MM.1S (cell line): ENCODE measurements around the gene ATXN8OS.

Experiments used
- DNase-seq: peaks from one replicate; pipeline ENCODE4 v3.0.0-alpha.2; 2015
- H2AFZ ChIP-seq: fragments of 300-600 bp; sonication (generic); 2 replicates; pipeline ENCODE4 v1.6.0; 2016; ENCODE audit warnings: antibody characterized with exemption, low read length
- H3F3A ChIP-seq: fragments of 300-600 bp; sonication (generic); 2 replicates; pipeline ENCODE4 v1.6.1; 2016; ENCODE audit warnings: mild to moderate bottlenecking, antibody characterized with exemption, low read length, moderate library complexity, mixed read lengths; ENCODE audit not compliant: insufficient read depth
- H3K27ac ChIP-seq: fragments of 300-600 bp; sonication (generic); 2 replicates; pipeline ENCODE4 v1.5.1; 2016; ENCODE audit warnings: mild to moderate bottlenecking, low read length
- H3K27me3 ChIP-seq: fragments of 300-600 bp; sonication (generic); replicated peaks from 2 replicates; pipeline ENCODE4 v1.6.0; 2016; ENCODE audit warnings: low read length; ENCODE audit not compliant: insufficient read depth
- H3K36me3 ChIP-seq: fragments of 300-600 bp; sonication (generic); replicated peaks from 2 replicates; pipeline ENCODE4 v1.6.1; 2016; ENCODE audit warnings: mild to moderate bottlenecking, low read length, mixed read lengths; ENCODE audit not compliant: insufficient read depth
- H3K4me1 ChIP-seq: fragments of 300-600 bp; sonication (generic); 2 replicates; pipeline ENCODE4 v1.6.1; 2016; ENCODE audit warnings: low read length, mixed read lengths
- H3K4me2 ChIP-seq: fragments of 300-600 bp; sonication (generic); 2 replicates; pipeline ENCODE4 v1.6.0; 2016; ENCODE audit warnings: low read depth, low read length
- H3K4me3 ChIP-seq: fragments of 300-600 bp; sonication (generic); 2 replicates; pipeline ENCODE4 v1.5.1; 2016; ENCODE audit warnings: low read length, mixed read lengths
- H3K79me2 ChIP-seq: fragments of 300-600 bp; sonication (generic); 2 replicates; pipeline ENCODE4 v1.6.1; 2016; ENCODE audit warnings: mixed run types, low read length, mixed read lengths
- H3K9ac ChIP-seq: fragments of 300-600 bp; sonication (generic); 2 replicates; pipeline ENCODE4 v1.6.1; 2016; ENCODE audit warnings: low read length, mixed read lengths
- H3K9me2 ChIP-seq: fragments of 300-600 bp; sonication (generic); replicated peaks from 2 replicates; pipeline ENCODE4 v1.6.1; 2016; ENCODE audit warnings: mild to moderate bottlenecking, low read length, mixed read lengths; ENCODE audit not compliant: insufficient read depth
- H3K9me3 ChIP-seq: fragments of 300-600 bp; sonication (generic); replicated peaks from 2 replicates; pipeline ENCODE4 v1.6.1; 2016; ENCODE audit warnings: mild to moderate bottlenecking, low read length, mixed read lengths; ENCODE audit not compliant: insufficient read depth
- H4K20me1 ChIP-seq: fragments of 300-600 bp; sonication (generic); 2 replicates; pipeline ENCODE4 v1.6.1; 2016; ENCODE audit warnings: mild to moderate bottlenecking, low read length, moderate library complexity, mixed read lengths; ENCODE audit not compliant: insufficient read depth
- EZH2 ChIP-seq: fragments of 300-600 bp; sonication (generic); optimal IDR thresholded peaks from 2 replicates; pipeline ENCODE3; 2017; ENCODE audit warnings: low read depth, mild to moderate bottlenecking, antibody characterized with exemption, low read length, mixed read lengths
- EZH2phosphoT487 ChIP-seq: fragments of 300-600 bp; sonication (generic); IDR thresholded peaks from 2 replicates; pipeline ENCODE4 v1.6.1; 2018; ENCODE audit warnings: antibody characterized with exemption, low read length
- TF ChIP-seq, protein P1 (sequence below): fragments of 300-600 bp; sonication (generic); IDR thresholded peaks from 2 replicates; pipeline ENCODE4 v1.5.1; 2016; ENCODE audit warnings: antibody characterized with exemption, low read length, mixed read lengths

The ATXN8OS gene

DNA sequence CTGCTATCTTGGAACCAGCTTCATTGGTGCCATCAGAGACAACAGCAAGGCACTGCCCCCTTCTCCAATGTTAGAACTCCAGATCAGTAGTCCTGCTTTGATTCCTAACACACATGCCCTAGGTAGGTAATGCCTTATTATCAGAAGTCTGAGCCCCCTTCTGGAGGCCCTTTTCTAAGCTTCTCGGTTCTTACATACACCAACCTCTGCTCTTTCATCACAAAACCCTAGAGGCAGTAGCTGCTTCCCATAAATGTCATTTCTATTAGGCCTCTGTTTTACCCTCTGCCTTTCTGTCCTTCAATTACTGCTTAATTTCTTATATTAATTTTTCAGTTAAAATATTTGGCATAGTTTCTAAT is 66.0 kb downstream of the ATXN8OS start:
- H2AFZ ChIP-seq = no peak overlapping the region
- no peaks in the 10 kb centered on the region for H3K9me3 ChIP-seq
- H4K20me1 ChIP-seq = no peaks in the 10 kb centered on the region
- H3F3A ChIP-seq = no peaks in the 10 kb centered on the region
- H3K4me2 ChIP-seq = no peak overlapping the region
- H3K27ac ChIP-seq = no peak overlapping the region
- no peak for TF ChIP-seq EZH2
- TF ChIP-seq, protein P1, sequence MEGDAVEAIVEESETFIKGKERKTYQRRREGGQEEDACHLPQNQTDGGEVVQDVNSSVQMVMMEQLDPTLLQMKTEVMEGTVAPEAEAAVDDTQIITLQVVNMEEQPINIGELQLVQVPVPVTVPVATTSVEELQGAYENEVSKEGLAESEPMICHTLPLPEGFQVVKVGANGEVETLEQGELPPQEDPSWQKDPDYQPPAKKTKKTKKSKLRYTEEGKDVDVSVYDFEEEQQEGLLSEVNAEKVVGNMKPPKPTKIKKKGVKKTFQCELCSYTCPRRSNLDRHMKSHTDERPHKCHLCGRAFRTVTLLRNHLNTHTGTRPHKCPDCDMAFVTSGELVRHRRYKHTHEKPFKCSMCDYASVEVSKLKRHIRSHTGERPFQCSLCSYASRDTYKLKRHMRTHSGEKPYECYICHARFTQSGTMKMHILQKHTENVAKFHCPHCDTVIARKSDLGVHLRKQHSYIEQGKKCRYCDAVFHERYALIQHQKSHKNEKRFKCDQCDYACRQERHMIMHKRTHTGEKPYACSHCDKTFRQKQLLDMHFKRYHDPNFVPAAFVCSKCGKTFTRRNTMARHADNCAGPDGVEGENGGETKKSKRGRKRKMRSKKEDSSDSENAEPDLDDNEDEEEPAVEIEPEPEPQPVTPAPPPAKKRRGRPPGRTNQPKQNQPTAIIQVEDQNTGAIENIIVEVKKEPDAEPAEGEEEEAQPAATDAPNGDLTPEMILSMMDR = no peak
- no peak for TF ChIP-seq EZH2phosphoT487
- H3K27me3 ChIP-seq = no peaks in the 10 kb centered on the region
- no peaks in the 10 kb centered on the region for H3K36me3 ChIP-seq
- no peak for DNase-seq
- H3K79me2 ChIP-seq = no peaks in the 10 kb centered on the region
- no peaks in the 10 kb centered on the region for H3K4me1 ChIP-seq
- H3K9me2 ChIP-seq = no peaks in the 10 kb centered on the region
- H3K4me3 ChIP-seq = no peak overlapping the region
- no peak overlapping the region for H3K9ac ChIP-seq

GRCh38 chr13:70178346-70178745 is 70.7 kb downstream of the ATXN8OS start:
- no peak overlapping the region for H3K4me3 ChIP-seq
- no peaks in the 10 kb centered on the region for H3K27me3 ChIP-seq
- H4K20me1 ChIP-seq = no peaks in the 10 kb centered on the region
- H3K4me2 ChIP-seq = no peak overlapping the region
- H3K36me3 ChIP-seq = no peaks in the 10 kb centered on the region
- no peaks in the 10 kb centered on the region for H3K9me2 ChIP-seq
- H3K79me2 ChIP-seq = no peaks in the 10 kb centered on the region
- H3K4me1 ChIP-seq = no peaks in the 10 kb centered on the region
- no peak for DNase-seq
- H3K9ac ChIP-seq = no peak overlapping the region
- TF ChIP-seq EZH2 = no peak
- TF ChIP-seq, protein P1 = no peak
- TF ChIP-seq EZH2phosphoT487 = no peak
- no peaks in the 10 kb centered on the region for H3F3A ChIP-seq
- no peaks in the 10 kb centered on the region for H3K9me3 ChIP-seq
- H3K27ac ChIP-seq = no peak overlapping the region
- H2AFZ ChIP-seq = no peak overlapping the region
